Activated gamma-delta T cell treated with Interleukin-2 at 50 U/mL for 16 hours (primary cell): ENCODE data around the gene ITGA6.

ENCODE experiments used
- DNase-seq: peaks from one replicate; pipeline ENCODE4 v3.0.0-alpha.2; 2020

ITGA6 gene

DNA sequence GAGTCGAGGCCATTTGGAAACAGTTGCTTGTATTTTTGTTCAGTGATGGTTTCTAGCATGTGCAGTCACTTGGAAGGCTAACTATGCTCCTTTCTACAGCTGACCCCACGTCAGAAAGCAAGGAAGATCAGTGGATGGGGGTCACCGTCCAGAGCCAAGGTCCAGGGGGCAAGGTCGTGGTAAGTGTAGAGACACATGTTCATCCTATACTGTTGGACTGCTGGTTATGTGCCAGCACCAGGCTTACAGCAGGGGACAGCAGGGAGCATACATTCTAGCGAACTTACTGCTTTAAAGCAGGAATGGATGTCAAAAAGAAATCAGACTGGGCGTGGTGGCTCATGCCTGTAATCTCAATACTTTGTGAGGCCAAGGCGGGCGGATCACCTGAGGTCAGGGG is 40.0 kb downstream of the ITGA6 start:
- DNase-seq, result no peak

DNA sequence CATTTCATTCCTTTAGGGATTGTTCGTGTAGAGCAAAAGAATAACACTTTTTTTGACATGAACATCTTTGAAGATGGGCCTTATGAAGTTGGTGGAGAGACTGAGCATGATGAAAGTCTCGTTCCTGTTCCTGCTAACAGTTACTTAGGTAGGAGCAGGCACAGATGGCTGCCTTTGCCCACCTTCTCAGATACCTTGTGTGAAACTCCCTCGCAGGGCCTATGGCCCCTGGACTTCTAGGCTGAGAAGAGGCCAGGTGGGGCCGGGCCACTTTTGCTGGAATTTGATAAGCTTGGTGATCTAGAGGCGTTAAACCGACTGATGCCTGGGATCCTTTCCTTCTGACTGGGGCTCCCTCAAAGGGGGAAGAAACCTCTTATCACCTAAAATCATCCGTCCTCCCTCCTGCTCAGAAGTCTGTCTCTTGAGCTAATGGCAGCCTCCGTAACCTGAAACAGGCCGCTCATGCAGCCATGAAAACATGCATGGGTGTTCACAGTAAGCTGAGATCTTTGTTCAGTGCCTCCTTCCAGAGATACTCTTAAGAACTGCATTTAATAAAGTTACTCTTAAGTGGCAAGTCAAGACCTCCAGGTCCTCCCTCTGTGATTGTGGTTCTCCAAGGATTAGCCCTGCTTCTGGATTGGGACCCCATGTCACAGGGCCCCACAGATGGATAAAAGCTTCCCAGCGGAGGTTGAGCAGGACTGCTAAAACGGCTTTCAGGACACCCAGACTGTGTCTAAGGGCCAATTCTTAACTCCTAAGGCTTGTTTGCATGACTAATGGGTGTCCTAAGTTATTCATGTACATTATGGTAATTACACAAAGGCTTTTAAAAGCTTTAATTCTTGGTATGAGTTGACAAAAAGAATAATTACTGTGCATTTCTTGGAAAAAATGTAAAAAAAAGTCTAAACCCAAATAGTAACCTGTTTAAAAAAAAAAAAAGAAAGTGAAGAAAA is 43.9 kb downstream of the ITGA6 start:
- no peak for DNase-seq

DNA sequence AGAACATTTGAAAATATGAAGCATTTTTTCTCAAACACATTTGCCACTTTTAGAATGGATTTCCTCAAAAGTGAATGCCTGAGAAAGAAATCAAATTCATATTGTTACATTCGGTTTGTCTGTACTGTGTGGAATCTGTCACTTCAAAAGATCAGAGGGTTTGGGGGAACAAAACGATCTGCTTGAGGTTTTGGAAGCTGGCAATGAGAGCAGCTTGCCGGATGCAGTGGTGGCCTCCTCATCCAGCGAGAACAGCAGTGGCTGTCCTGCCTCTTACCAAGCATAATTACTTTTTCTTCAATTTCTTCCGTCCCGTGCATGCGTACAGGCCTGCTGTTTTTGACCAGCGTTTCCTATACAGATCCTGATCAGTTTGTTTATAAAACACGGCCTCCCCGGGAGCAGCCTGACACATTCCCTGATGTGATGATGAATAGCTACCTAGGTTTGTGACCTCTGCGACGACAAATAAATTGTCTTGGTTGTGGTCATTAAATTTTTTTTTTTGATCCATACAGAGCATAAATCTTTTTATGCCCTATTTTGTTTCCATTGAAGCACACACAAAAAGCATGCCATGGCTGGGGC is 45.2 kb downstream of the ITGA6 start:
- no peak for DNase-seq

DNA sequence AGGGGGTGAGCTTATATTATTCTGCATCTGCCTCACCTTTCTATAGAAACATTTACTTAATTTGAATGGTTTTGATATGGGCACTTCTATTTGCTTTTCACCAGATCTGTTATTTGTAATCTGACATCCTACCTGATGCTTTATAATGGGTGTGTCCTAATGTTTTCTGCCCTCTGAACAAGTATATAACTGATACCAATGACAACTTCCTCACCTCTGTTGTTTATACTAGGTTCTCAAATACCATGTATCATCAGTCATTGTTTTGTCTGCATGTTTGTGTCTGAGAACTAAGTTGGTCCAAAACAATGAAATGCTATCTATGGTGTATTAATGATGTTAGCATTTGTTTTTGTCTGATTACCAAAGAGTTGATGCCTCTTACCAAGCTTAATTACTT is 45.8 kb downstream of the ITGA6 start:
- no peak for DNase-seq

DNA sequence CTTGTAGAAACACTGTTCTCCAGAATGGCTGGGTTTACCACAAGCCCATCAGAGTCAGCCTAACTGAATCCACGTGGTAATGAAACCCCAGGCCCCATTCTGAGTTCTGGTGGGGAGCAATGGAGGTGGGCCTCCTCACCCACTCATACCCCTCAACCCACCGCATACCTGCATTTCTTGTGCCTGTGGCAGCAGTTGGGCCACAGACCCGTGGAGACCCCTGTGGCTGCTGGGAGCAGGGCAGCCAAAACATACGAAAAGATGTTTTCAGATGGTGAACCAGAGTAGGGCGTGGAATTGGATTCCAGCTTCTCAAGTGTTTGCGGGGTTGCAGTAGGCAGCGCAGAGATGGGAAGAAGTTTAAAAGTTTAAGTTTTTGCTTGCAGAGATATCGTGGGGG is 51.0 kb downstream of the ITGA6 start:
- DNase-seq, result no peak

DNA sequence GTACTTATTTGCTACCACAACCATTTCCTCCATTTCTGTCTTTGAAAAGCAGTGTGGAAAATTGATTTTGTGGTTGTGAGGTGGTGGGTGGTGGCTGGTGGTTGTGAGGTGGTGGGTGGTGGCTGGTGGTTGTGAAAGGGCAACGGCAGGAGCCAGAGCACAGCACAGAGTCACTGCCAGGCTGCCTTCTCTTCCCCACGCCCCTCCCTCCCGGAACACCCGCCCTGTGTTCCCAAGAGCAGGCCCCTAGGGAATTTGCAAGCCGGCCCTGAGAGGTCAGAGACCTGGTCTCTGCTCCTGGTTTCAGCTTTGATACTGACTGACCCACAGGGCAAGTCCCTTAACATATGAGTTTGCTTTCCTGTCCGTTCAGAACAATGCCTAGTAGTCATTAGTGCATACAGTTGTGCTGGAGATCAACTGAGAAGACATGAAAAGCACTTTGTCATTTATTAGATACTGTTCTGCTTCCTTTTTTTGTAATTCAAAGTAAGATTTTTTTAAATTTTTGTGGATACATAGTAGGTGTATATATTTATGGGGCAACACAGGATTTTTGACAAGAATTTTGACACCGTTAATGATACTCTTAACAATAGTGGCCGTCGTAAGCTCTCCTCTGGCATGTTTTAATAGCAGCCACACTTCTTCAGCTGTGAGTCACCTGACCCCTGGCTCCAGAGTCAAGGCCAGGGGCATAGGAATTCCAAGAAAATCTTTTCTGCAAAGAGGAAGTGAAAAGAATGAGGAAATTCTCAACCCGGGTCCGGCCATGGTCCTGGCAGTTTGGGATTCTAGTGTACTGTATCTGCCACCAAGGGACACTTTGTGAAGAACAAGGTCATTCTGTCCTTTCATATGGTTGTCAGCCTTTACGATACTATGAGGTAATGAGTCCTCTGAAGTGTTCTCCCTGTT is 53.2 kb downstream of the ITGA6 start:
- no peak for DNase-seq

DNA sequence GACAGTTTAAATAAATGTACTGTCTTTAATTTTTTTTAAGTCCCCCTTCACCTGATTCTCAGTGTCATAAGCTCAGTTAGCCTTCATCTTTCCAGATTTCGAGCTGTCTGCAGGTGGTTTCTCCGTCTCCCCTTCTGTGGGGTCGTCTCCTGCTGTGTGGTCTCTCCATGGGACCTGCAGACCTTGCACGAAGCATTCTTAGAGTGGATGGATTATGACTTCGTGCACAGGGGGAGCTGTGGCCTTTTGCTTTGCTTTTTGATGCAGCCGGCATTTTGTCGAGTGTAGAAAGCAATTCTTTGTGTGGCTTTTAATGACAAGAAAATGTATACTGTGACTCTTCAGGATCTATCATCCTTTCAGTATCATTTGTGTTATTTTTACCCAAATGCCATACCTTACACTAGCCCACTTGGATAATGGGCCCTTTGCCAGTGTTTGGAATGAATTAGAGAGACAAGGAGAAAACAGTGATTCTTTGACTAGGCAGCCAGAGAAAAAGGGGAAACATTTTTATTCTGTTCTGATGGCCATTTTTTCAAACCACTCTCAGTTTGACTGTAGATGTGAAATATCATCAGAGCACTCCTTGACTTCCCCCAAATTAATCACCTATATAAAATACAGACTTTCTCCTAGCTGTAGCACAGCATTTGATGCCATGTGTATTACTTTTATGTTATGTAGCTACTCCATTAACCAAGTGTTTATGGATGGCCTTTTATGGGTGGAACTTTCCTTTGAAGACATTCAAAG is 54.3 kb downstream of the ITGA6 start:
- DNase-seq, result no peak

DNA sequence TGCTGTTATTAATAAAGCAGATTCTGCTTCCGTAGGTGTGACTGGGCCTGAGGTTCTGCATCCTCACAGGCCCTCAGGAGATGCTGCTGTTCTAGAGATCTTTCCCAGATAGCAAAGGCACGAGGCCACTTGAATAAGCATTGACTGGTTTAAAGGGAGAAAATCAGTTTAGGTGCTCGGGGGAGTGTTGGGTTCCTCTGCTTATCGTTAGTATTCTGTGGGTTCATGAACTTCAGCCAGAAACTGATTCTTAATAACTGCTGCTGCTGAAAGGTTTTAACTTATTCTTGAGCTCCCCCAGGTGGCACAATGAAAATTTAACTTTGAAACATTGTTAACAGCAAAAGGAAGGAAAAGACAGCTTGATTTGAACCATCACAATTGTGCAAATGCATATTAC is 56.9 kb downstream of the ITGA6 start:
- no peak for DNase-seq

DNA sequence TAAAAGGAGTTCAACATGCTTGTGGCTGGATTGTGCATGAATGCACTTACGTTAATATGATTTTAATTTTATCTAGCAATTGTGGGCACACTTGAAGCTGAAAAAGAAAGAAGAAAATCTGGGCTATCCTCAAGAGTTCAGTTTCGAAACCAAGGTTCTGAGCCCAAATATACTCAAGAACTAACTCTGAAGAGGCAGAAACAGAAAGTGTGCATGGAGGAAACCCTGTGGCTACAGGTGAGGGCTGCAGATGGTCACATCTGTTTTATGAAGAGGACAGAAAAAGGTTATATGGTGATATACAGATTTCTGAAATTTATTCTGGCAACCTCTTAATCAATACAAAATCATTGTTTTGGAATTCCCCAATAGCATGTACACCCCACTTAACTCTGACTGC is 57.3 kb downstream of the ITGA6 start:
- no peak for DNase-seq

DNA sequence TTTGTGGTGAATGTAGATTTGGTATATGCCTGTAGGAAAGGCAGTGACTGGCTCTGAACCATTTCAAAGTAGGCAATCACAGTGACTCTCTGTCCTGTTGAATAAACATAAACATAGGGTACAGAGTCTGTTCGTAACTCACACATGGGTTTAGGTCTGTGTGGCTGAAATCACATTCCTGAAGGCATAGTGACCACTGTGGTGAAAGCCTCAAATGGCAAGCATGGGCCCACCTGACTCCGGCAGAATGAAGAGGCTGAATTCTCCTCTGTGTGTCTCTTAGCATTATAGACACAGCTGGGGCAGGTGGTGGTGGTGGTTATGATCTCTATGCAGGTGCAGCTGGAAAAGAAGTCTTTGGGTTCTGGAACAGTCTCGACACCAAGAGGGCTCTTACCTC is 61.2 kb downstream of the ITGA6 start:
- no peak for DNase-seq

DNA sequence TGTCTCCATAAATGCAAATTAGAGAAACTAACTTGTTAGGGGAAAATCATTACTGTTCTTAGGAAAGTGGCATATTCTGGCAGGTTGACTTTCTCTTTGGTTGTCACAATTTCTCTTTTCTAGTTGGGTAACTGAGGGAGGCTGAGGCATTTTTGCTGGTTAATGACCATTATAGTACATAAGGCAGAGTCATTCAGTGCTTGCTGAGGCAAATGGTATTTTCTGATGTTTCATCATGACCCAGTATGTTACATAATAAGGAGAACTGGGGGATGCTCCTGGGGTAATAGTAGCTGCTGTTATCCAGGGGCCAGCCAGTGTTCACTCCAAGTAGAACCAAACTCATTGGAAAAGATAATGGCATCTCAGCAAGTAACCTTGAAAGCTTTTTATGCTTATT is 62.3 kb downstream of the ITGA6 start:
- DNase-seq, result no peak

DNA sequence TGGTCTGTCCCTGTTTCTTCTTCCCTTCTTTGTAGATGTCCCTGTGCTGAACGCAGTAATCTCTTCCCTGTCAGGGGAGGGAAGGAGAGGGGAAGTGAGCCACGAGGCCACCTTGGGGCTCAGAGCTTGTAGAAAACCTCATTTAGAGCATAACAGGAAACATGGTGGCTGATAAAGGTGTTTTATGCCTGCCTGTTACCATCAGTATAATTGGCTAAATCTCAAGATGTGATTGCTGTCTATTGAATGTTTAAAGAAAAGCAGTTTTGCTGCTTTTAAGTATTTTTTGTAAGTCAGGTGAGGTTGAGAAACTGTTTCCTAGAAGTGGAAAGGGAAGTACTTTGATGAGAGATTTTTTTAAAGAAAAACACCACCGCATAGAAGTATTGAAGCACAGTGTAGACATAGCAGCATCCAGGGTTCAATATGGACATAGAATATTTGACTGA is 68.8 kb downstream of the ITGA6 start:
- peak; percentile 22 for DNase-seq

DNA sequence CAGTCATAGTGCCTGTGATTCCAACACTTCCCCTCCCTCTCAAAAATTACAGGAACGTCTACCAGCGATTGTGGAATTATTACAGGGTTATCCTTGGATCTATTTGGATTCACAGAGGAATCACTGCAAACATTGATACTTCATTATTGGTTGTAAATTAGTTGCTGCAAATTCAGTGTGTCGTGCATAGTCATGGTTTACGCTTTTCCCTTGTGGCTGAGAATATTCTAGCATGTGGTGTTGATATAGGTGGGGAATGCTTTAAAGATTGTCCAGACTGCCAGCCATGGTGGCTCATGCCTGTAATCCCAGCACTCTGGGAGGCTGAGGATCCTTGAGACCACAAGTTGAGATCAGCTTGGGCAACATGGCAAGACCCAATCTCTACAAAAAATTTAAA is 79.8 kb downstream of the ITGA6 start:
- DNase-seq, result no peak

DNA sequence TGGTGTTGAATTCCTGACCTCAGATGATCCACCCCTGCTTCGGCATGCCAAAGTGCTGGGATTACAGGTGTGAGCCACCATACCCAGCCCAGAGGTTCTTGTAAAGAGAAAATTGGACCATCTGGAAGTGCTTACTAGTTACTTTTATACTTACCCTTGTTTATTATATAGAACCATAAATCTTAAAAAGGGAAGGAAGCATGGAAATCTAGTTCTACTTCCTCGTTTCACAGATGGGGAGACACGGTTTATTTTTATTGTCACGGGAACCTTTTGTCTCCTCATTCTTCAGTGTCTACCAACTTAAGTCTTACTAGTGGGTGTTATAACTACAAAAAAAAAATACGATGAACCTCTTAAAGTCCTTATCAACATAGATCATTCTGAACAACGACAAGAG is 82.7 kb downstream of the ITGA6 start:
- DNase-seq, result no peak

DNA sequence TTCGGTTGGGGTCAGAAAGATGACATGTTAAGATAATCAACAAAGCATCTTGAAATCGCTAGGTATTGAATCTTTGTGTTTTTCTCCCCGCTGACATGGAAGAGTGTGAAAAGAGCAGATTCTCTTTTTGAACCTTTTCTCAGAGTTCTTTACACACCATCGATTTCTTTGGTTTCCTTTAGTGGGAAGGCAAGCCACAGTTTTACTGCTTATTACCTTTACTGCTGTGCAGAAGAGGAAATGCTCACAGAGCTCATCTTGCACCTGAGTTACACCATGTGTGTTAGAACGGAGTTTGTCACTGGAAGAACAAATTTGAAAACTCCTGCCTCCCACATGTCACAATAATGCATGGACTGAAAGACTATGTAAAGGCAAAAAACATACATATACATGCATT is 83.2 kb downstream of the ITGA6 start:
- DNase-seq, result no peak

DNA sequence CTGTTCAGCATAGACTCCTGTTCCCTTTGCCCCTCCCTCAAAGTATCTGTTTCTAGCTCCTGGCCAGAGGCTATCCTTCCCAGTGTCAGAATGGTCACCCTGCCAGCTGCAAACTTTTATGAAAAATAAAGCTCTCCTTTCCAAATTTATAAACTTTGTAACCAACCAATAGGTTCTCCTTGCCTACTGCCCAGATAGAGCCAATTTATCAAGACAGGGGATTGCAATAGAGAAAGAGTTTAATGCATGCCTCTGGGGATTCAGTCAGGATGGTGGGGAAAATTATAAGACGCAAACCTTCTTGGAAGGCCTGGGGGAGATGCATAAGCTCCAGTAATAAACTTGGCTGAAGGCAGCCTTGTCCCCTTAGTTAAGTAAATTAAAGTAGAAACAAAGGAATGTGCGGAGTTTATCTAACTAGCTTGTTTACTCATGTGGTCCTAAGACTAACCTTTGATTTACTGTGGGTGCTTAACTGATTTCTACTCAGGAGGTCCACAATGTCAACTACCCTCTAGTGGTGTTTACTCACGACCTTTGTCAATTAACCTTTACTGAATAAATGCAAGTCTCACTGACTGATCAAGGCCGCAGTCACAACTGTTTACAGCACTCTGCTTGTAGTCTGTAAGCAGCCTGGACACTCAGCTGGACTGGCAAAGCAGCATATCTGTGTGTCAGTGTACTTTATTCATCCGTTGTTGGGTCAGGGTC is 85.6 kb downstream of the ITGA6 start:
- no peak for DNase-seq

DNA sequence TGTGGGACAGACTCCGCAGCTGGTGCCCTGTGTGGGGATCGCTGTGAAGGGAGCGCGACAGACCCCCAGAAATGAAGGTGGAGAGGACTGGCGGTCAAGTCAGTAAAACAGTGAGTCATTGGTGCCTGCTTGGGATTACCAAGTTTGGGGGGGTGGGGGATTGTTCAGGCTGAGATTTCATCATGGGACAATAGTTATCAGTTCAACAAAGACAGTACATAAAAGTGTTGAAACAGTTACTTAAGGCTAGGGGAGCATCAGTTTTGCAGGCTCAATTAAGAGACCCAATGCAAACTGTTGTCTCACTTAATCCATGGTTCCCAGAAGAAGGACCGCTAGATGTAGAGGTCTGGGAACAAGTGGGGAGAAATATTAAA is 86.1 kb downstream of the ITGA6 start:
- DNase-seq, result no peak

DNA sequence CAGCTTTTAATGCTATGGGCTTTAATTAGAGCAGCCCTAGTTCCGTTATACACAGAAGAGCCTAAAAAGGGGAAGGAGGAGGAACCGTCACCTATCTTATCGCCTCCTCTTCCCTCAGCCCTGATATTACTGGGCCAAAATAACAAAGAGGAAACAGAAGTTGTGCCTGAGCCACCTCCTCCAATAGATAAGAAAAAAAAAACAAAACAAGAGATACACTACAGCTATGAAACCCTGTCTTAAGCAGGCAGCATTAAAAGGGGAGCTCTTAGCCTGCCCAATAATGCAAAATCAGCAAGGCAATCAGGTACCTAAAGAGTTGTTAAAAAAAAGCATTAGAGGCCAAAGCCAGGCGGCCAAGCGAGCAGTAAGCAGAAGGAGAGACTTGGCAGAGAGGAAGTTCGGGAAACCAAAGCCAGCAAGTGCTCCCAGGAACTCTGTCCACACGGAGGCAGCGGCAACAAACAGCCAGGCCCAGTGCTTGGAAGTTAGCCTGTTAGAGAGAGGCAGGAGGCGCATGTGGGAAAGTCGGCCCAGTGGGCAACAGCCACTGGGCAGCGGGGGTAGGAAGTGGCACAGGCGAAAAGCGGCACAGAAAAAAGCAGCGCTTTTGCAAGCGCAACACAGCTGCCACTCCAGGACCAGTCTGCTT is 86.7 kb downstream of the ITGA6 start:
- no peak for DNase-seq

DNA sequence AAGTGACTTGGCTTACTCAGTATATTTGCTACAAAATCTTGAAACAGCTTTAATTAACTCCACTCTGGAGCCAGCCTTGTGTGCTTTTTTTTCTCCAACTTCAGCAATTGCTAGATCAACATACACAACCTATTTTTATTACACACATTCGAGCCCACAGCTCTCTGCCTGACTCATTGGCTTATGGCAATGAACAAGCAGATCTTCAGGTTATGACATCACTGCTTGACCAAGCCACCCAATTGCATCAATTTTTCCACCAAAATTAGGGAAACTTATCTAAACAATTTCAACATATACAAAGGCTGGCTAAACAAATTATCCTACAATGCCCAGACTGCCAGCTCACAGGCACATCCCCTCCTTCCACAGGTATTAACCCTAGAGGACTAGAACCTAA is 88.9 kb downstream of the ITGA6 start:
- DNase-seq, result no peak

DNA sequence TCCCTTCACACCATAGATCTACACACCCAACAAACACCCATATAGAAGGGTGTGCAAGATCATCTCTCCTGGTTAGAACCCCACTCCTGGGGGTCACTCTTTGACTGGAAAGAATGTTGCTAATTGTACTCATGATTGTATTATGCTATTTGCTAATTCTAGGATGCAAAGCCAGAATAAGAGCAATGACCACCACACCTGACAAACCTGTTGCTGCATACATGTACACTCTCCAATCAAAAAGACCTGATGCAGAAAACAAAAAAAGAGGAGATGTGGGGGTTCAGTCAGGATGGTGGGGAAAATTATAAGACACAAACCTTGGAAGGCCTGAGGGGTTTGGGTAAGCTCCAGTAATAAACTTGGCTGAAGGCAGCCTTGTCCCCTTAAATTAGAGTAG is 91.6 kb downstream of the ITGA6 start:
- no peak for DNase-seq

DNA sequence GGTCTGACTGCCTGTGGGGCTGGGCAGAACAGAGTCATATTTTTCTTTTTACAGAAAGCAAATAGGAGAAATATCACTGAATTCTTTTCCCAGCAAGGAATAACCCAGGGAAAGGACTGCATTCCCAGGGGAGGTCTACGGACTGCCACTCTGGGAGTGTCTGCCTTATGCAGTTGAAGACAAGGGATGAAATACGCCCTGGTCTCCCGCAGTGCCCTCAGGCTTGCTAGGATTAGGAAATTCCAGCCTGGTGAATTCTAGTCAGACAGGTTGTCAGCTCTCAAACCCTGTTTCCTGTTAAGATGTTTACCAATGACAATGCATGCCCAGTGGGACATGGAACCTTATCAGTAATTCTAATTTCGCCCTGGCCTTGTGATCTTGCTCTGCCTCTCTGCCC is 98.2 kb downstream of the ITGA6 start:
- DNase-seq, result no peak

DNA sequence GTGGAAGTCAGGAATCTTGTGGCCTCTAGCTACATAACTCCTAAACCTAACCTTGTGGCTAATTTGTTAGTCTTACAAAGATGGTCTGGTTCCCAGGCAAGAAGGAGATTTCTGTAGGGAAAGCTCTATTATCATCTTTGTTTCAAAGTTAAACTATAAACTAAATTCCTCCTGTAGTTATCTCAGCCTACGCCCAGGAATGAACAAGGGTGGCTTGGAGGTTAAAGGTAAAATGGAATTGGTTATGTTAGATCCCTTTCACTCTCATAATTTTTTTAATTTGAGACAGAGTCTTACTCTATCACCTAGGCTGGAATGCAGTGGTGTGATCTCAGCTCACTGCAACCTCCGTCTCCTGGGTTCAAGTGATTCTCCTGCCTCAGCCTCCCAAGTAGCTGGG is 103.9 kb downstream of the ITGA6 start:
- no peak for DNase-seq
